Suprapubic skin (tissue), 4 donors: ENCODE data around the gene ADGRB3.

ENCODE experiments used
- EP300 ChIP-seq: sonication (generic); formaldehyde crosslinking; IDR thresholded peaks from one replicate; pipeline ENCODE4 v1.6.1; 2017; ENCODE audit warnings: antibody characterized with exemption
- POLR2A ChIP-seq, 2 donors: fragments of 450-650 bp; IDR thresholded peaks; one replicate each; pipeline ENCODE4 v1.6.1; 2017; ENCODE audit warnings: antibody characterized with exemption in 2 of 2, mild to moderate bottlenecking in 2 of 2, moderate library complexity in 2 of 2
- POLR2AphosphoS5 ChIP-seq, 3 donors: sonication (generic); formaldehyde crosslinking; IDR thresholded peaks; one replicate each; pipeline ENCODE4 v1.6.1; 2017; ENCODE audit warnings: antibody characterized with exemption in 3 of 3

DNA sequence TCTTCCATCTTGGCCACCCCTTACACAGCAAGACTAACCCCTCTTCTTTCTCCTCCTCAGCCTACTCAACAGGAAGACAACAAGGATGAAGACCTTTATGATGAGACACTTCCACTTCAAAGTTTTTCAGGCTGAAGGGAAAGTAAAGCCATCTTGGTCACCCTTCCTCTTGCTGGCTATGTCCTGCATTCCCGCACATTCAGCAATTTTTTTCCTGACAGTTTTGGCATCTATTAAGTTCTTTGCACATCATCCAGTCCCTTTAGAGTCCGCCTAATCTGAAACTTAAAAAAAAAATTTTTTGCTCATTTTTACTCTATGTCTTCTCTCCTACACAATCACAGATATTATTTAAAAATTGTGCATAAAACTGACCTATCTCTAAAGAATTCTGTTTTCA lies 668.3 kb downstream of the ADGRB3 start:
- TF ChIP-seq POLR2AphosphoS5 (IDR thresholded peaks at IDR 0.05) (no peak), POLR2A (IDR thresholded peaks at IDR 0.05) (no peak), EP300 (no peak)
